ENCODE measurements around the gene GNA15. TPM values are rescaled to one million over a fixed set of nuclear protein-coding genes. Genes with fewer than 3 reads are reported as not detected.

Gene GNA15
- total RNA-seq, 4 donors from 2014 or later: 3.8 to 22.5 (median 7.8) TPM

GRCh38 chr19:3204646-3205275 lies 68.9 kb downstream of the GNA15 start:
- TF ChIP-seq, protein P1, sequence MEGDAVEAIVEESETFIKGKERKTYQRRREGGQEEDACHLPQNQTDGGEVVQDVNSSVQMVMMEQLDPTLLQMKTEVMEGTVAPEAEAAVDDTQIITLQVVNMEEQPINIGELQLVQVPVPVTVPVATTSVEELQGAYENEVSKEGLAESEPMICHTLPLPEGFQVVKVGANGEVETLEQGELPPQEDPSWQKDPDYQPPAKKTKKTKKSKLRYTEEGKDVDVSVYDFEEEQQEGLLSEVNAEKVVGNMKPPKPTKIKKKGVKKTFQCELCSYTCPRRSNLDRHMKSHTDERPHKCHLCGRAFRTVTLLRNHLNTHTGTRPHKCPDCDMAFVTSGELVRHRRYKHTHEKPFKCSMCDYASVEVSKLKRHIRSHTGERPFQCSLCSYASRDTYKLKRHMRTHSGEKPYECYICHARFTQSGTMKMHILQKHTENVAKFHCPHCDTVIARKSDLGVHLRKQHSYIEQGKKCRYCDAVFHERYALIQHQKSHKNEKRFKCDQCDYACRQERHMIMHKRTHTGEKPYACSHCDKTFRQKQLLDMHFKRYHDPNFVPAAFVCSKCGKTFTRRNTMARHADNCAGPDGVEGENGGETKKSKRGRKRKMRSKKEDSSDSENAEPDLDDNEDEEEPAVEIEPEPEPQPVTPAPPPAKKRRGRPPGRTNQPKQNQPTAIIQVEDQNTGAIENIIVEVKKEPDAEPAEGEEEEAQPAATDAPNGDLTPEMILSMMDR (IDR thresholded peaks at IDR 0.05): no peak
- TF ChIP-seq POLR2A (IDR thresholded peaks at IDR 0.05) (no peak), EP300 (IDR thresholded peaks at IDR 0.05) (no peak)
- whole genome bisulfite sequencing, 2 donors: 84 to 95% methylated on average over 17 to 29 of the region's 35 CpGs
- no peak overlapping the region for H3K4me3 ChIP-seq
- H3K4me1 ChIP-seq: no peaks in the 10 kb centered on the region
- H3K36me3 ChIP-seq: peaks cover 0 to 96% (median 15%) of the 10 kb centered on the region in 3 donors
- no peak for DNase-seq (ENCODE audit: low spot score in 2 of 2)
- H3K27ac ChIP-seq: no peak overlapping the region
- no peaks in the 10 kb centered on the region for H3K9me3 ChIP-seq
- H3K27me3 ChIP-seq: no peaks in the 10 kb centered on the region

DNA sequence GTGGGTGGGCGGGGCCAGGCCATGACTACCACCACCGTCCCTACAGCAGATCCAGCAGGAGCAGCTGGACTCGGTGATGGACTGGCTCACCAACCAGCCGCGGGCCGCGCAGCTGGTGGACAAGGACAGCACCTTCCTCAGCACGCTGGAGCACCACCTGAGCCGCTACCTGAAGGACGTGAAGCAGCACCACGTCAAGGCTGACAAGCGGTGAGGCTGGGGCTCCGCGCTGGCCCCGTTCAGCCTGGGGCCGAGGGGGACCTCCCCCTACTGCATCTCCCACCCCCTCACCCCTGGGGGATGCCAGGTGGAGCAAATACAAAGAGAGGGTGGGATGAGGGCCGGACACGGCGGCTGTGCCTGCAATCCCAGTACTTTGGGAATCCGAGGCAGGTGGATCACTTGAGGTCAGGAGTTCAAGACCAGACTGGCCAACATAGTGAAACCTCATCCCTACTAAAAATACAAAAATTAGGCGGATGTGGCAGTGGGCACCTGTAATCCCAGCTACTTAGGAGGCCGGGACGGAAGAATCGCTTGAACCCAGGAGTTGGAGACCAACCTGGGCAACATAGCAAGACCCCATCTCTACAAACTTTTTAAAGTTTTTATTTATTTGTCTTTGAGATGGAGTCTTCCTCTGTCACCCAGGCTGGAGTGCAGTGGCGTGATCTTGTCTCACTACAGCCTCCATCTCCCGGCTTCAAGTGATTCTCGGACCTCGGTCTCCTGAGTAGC lies 70.6 kb downstream of the GNA15 start:
- H3K27me3 ChIP-seq: no peaks in the 10 kb centered on the region
- TF ChIP-seq, protein P1 (IDR thresholded peaks at IDR 0.05): no peak
- TF ChIP-seq EP300 (IDR thresholded peaks at IDR 0.05) (no peak), POLR2A (IDR thresholded peaks at IDR 0.05) (no peak)
- 88 to 91% methylated on average over 23 to 26 of the region's 28 CpGs for WGBS, 2 donors
- no peak for DNase-seq (ENCODE audit: low spot score in 2 of 2)
- peaks cover 0 to 85% (median 15%) of the 10 kb centered on the region in 3 donors for H3K36me3 ChIP-seq
- H3K4me3 ChIP-seq: no peak overlapping the region
- H3K4me1 ChIP-seq: no peaks in the 10 kb centered on the region
- H3K27ac ChIP-seq: no peak overlapping the region
- H3K9me3 ChIP-seq: no peaks in the 10 kb centered on the region

- Histone ChIP-seq H3K4me3 (no peak overlapping the region), H3K27ac (no peak overlapping the region), H3K36me3 (peaks cover 0 to 72% (median 15%) of the 10 kb centered on the region in 3 donors), H3K27me3 (no peaks in the 10 kb centered on the region), H3K4me1 (no peaks in the 10 kb centered on the region), H3K9me3 (no peaks in the 10 kb centered on the region)
- DNase-seq (ENCODE audit: low spot score in 2 of 2): no peak
- WGBS, 2 donors: 82 to 88% methylated on average over 33 to 43 of the region's 43 CpGs
- TF ChIP-seq POLR2A (IDR thresholded peaks at IDR 0.05) (no peak), EP300 (IDR thresholded peaks at IDR 0.05) (no peak)
- TF ChIP-seq, protein P1 (IDR thresholded peaks at IDR 0.05): no peak
These were observed 71.8 kb downstream of the GNA15 start for GRCh38 chr19:3207461-3208242.

GRCh38 chr19:3208317-3209207 lies 72.7 kb downstream of the GNA15 start:
- no peak for DNase-seq (ENCODE audit: low spot score in 2 of 2)
- no peaks in the 10 kb centered on the region for H3K9me3 ChIP-seq
- no peak overlapping the region for H3K4me3 ChIP-seq
- no peaks in the 10 kb centered on the region for H3K4me1 ChIP-seq
- peaks cover 0 to 63% (median 15%) of the 10 kb centered on the region in 3 donors for H3K36me3 ChIP-seq
- 84 to 86% methylated on average over 29 to 30 of the region's 33 CpGs for WGBS, 2 donors
- no peak for TF ChIP-seq EP300 (IDR thresholded peaks at IDR 0.05)
- no peak for TF ChIP-seq POLR2A (IDR thresholded peaks at IDR 0.05)
- TF ChIP-seq, protein P1 (IDR thresholded peaks at IDR 0.05): no peak
- no peak overlapping the region for H3K27ac ChIP-seq
- H3K27me3 ChIP-seq: no peaks in the 10 kb centered on the region

Data from tibial nerve (tissue), 4 donors.